ENCODE results near the gene ANO8. TPM values are rescaled to one million over a fixed set of nuclear protein-coding genes. Genes with fewer than 3 reads are reported as not detected.
A peak's percentile ranks its signal among the peaks of the same experiment; 100 is the strongest.

Gene ANO8
- total RNA-seq, 6 experiments from 2014 or later, result 5.0 to 8.8 (median 6.6) TPM

DNA sequence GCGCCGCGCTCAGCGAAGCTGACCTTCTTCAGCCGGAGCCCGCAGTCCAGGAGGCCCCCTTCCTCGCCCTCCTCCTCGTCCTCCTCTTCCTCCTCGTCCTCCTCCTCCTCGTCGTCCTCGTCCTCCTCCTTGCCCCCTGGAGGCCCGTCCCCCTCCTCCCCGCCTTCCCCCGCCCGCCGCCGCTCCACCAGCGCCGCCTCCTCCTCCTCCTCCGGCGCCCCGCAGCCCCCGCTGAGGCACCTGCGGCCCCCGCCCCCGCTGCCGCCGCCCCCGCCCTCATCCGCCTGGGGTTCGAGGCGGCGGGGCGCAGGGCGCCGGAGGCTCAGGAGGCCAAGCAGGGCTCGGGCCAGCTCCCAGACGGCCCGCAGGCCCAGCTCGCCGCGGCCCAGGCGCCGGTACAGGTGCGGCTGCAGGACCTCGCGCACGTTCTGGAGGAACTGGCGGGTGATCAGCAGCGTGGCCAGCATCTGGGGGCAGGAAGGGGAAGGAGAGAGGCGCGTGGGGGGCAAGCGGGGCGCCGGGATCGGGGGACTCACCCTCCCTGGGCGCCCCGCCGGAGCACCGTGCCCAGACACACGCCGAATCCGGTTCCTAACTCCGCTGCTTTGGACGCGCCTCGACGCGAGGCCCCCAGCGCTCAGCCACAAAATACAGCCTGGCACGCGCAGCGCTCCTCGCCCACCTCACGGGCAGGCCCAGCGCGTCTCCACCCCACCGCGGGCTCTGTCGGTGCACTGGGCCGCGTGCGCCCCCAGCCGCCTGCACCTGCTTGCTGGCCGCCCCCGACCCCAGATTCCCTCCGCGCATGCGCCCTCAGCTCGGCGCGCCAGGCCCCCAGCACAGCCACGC is 5.9 kb downstream of the ANO8 start:
- Histone ChIP-seq H3K9me3 (no peaks in the 10 kb centered on the region), H3K4me1 (peaks cover 0 to 31% (median 10%) of the 10 kb centered on the region in 4 donors), H3K27ac (no peak overlapping the region), H3K36me3 (no peaks in the 10 kb centered on the region), H3K4me3 (peak overlapping the region in 2 of 3 donors; percentile 23 to 40), H3K27me3 (no peaks in the 10 kb centered on the region)
- no peak for ATAC-seq
- WGBS (ENCODE audit: insufficient coverage, low coverage, low lambda C conversion rate, missing lambda C conversion rate), result 33% methylated on average over 31 of the region's 94 CpGs
- no peak for DNase-seq
- TF ChIP-seq POLR2A (IDR thresholded peaks at IDR 0.05), result no peak
- TF ChIP-seq, protein P1, sequence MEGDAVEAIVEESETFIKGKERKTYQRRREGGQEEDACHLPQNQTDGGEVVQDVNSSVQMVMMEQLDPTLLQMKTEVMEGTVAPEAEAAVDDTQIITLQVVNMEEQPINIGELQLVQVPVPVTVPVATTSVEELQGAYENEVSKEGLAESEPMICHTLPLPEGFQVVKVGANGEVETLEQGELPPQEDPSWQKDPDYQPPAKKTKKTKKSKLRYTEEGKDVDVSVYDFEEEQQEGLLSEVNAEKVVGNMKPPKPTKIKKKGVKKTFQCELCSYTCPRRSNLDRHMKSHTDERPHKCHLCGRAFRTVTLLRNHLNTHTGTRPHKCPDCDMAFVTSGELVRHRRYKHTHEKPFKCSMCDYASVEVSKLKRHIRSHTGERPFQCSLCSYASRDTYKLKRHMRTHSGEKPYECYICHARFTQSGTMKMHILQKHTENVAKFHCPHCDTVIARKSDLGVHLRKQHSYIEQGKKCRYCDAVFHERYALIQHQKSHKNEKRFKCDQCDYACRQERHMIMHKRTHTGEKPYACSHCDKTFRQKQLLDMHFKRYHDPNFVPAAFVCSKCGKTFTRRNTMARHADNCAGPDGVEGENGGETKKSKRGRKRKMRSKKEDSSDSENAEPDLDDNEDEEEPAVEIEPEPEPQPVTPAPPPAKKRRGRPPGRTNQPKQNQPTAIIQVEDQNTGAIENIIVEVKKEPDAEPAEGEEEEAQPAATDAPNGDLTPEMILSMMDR (IDR thresholded peaks at IDR 0.05), result no peak
- intact Hi-C loops (cut with DNase I), result no loop called here

DNA sequence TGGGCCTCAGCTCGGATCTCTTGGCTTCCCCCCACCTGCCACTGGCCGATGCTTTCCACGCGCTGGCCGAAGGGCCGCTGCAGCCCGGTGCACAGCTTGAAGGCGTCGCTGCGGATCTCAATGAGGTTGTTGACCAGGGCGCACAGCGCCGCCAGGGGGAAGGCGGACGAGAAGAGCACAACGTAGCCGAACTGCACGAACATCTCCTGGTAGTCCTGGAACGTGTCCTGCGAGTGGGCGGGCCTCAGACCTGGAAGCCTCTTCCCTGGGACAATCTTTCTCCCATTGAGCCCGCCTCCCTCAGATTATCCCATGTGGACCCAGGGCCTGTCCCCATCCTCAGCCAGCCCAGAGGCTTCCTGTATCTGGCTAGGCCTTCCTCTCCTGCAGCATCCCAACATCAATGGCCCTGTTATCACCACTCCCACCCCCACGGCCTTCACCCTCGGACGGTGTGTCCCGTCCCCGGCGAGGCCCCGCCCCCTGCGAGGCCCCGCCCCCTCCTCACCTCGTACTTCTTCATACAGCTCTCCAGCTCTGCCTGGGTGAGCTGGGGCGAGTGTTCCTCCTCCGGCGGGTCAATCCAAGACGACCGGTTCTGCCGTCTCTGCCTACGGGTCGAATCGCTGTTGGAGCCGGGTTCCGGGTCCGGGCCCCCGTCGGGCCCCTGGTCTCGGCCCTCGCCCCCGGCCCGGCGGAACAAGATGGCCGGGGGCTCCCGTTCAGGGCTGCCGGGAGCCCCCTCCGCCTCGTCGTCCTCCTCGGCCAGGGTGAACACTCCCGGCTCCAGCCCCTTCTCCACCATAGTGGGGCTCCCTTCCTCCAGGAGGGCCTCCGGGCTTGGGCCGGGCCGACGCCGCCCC is 6.8 kb downstream of the ANO8 start:
- no peak for DNase-seq
- TF ChIP-seq, protein P1 (IDR thresholded peaks at IDR 0.05), result peak in 2 of 4 donors; percentile 7 to 11
- TF ChIP-seq POLR2A (IDR thresholded peaks at IDR 0.05), result no peak
- 33% methylated on average over 26 of the region's 64 CpGs for WGBS (ENCODE audit: insufficient coverage, low coverage, low lambda C conversion rate, missing lambda C conversion rate)
- no peaks in the 10 kb centered on the region for H3K36me3 ChIP-seq
- intact Hi-C loops (cut with DNase I), result no loop called here
- no peak overlapping the region for H3K27ac ChIP-seq
- peak overlapping the region in 2 of 3 donors; percentile 23 to 40 for H3K4me3 ChIP-seq
- H3K9me3 ChIP-seq, result no peaks in the 10 kb centered on the region
- peak; percentile 38 to 66 (median 50) for ATAC-seq
- H3K4me1 ChIP-seq, result peaks cover 0 to 30% (median 10%) of the 10 kb centered on the region in 4 donors
- H3K27me3 ChIP-seq, result no peaks in the 10 kb centered on the region

DNA sequence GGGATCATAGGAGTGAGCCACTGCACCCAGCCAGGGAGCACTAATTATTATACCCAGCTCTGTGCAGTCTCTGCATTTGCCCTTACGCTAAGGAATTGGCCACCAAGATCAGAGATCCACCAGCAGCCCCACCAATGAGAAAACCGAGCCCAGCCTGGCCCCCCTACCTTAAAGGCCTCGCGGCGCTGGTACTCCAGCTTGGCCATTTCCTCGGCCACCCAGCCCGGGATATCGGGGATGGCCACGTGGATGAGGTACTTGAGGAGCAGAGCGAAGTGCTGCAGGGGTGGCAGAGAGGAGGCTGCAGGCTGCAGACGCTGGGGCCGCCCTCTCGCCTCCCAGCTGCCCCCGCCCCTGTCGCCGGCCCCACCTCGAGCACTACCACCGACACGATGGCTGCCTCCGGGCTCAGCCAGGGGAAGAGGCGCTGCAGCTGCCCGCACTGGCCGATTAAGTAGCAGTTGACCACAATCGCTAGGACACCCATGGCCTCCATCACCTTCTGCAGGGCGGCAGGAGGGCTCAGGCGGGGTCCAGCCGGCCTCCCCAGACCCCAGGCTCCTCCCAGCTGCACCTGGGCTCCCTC is 7.5 kb downstream of the ANO8 start:
- 100% methylated on average over 2 of the region's 27 CpGs for WGBS (ENCODE audit: insufficient coverage, low coverage, low lambda C conversion rate, missing lambda C conversion rate)
- DNase-seq (no peak), ATAC-seq (no peak)
- Histone ChIP-seq H3K27ac (no peak overlapping the region), H3K27me3 (no peaks in the 10 kb centered on the region), H3K4me1 (peaks cover 0 to 30% (median 10%) of the 10 kb centered on the region in 4 donors), H3K36me3 (no peaks in the 10 kb centered on the region), H3K4me3 (no peak overlapping the region), H3K9me3 (no peaks in the 10 kb centered on the region)
- no peak for TF ChIP-seq POLR2A (IDR thresholded peaks at IDR 0.05)
- TF ChIP-seq, protein P1 (IDR thresholded peaks at IDR 0.05), result no peak
- intact Hi-C loops (cut with DNase I), result no loop called here

DNA sequence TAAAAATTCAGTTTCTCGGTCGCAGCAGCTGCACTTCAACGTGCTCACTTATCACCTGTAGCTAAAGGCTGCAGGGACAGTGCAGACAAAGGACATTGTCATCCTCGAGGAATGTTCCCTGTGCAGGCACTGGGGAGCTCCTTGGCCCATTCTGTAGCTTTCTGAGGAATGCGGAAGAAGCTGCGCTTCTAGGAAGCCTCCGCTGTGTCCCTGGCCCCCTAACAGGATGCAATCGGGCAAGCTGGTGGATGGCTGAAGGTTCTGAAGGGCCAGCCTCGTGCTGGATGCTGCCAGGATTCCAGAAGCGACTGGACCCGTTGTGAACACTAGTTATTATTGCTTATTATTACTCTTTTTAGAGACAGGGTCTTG is 8.1 kb downstream of the ANO8 start:
- Histone ChIP-seq H3K4me3 (no peak overlapping the region), H3K36me3 (no peaks in the 10 kb centered on the region), H3K27ac (no peak overlapping the region), H3K27me3 (no peaks in the 10 kb centered on the region), H3K9me3 (no peaks in the 10 kb centered on the region), H3K4me1 (peaks cover 0 to 30% (median 10%) of the 10 kb centered on the region in 4 donors)
- DNase-seq (no peak), ATAC-seq (no peak)
- WGBS (ENCODE audit: insufficient coverage, low coverage, low lambda C conversion rate, missing lambda C conversion rate), result 75% methylated on average over 6 of the region's 11 CpGs
- TF ChIP-seq, protein P1 (IDR thresholded peaks at IDR 0.05), result no peak
- TF ChIP-seq POLR2A (IDR thresholded peaks at IDR 0.05), result no peak
- intact Hi-C loops (cut with DNase I), result no loop called here

Data from right lobe of liver (tissue), 6 donors.